BE2C (cell line): Measurements from ENCODE around the gene TCF15.

Source experiments
- DNase-seq: peaks from one replicate; pipeline ENCODE4 v3.0.0-alpha.2; 2020
- H3K27me3 ChIP-seq: fragments of 250-450 bp; sonication (Bioruptor Pico); 2 replicates; pipeline ENCODE4 v1.5.1; 2020; ENCODE audit warnings: mild to moderate bottlenecking
- H3K36me3 ChIP-seq: fragments of 250-450 bp; sonication (Bioruptor Pico); 2 replicates; pipeline ENCODE4 v1.5.1; 2020; ENCODE audit warnings: mild to moderate bottlenecking
- H3K4me1 ChIP-seq: fragments of 250-450 bp; sonication (Bioruptor Pico); 2 replicates; pipeline ENCODE4 v1.5.1; 2020
- H3K4me3 ChIP-seq: 2 replicates; pipeline ENCODE4 v1.5.1; 2011; ENCODE audit warnings: low read depth, low read length
- H3K9me3 ChIP-seq: fragments of 250-450 bp; sonication (Bioruptor Pico); 2 replicates; pipeline ENCODE4 v1.5.1; 2020
- CTCF ChIP-seq: IDR thresholded peaks from 2 replicates; pipeline ENCODE4 v1.5.1; 2012; ENCODE audit warnings: mild to moderate bottlenecking, low read depth, low read length

The TCF15 gene

GRCh38 chr20:626579-626978 is 16.5 kb upstream of the TCF15 start:
- H3K27me3 ChIP-seq: no peaks in the 10 kb centered on the region
- H3K9me3 ChIP-seq: no peaks in the 10 kb centered on the region
- no peaks in the 10 kb centered on the region for H3K4me1 ChIP-seq
- DNase-seq: no peak
- H3K36me3 ChIP-seq: no peaks in the 10 kb centered on the region
- H3K4me3 ChIP-seq: no peak overlapping the region
- TF ChIP-seq CTCF: no peak

DNA sequence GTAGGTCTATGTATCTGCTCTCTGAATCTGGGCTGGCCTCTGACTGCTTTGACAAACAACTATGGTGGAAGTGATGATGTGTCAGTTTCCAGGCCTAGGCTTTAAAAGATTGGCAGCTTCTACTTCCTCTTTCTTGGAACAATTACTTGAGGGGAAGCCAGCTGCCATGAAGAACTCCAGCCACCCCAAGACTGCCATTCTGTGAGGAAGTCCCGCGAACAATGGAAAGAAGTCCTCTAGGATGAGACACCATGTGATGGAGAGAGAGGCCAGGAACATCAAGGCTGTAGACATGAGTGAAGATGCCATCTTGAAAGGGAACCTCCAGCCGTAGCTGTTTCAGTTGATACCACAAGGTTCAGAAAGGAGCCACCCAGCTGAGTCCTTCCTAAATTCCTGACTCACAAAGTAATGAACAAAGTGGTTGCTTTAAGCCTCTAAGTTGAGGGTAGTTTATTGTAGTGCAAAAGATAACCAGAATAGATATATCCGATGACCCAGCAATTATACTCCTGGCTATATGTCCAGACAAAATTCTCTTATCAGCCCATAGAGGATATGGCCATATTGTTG is 15.3 kb upstream of the TCF15 start:
- no peaks in the 10 kb centered on the region for H3K9me3 ChIP-seq
- no peaks in the 10 kb centered on the region for H3K36me3 ChIP-seq
- no peak for TF ChIP-seq CTCF
- no peaks in the 10 kb centered on the region for H3K4me1 ChIP-seq
- no peak for DNase-seq
- H3K27me3 ChIP-seq: no peaks in the 10 kb centered on the region
- no peak overlapping the region for H3K4me3 ChIP-seq

GRCh38 chr20:623704-624103 is 13.6 kb upstream of the TCF15 start:
- Histone ChIP-seq H3K4me3 (no peak overlapping the region), H3K4me1 (no peaks in the 10 kb centered on the region)
- no peak for TF ChIP-seq CTCF

GRCh38 chr20:623021-623420 is 12.9 kb upstream of the TCF15 start:
- Histone ChIP-seq H3K4me3 (no peak overlapping the region), H3K27me3 (no peaks in the 10 kb centered on the region), H3K4me1 (no peaks in the 10 kb centered on the region), H3K36me3 (no peaks in the 10 kb centered on the region), H3K9me3 (no peaks in the 10 kb centered on the region)
- DNase-seq: no peak
- no peak for TF ChIP-seq CTCF

More at GRCh38 chr20:623704-624103, 13.6 kb upstream of the TCF15 start:
- Histone ChIP-seq H3K36me3 (no peaks in the 10 kb centered on the region), H3K9me3 (no peaks in the 10 kb centered on the region), H3K27me3 (no peaks in the 10 kb centered on the region)
- no peak for DNase-seq

DNA sequence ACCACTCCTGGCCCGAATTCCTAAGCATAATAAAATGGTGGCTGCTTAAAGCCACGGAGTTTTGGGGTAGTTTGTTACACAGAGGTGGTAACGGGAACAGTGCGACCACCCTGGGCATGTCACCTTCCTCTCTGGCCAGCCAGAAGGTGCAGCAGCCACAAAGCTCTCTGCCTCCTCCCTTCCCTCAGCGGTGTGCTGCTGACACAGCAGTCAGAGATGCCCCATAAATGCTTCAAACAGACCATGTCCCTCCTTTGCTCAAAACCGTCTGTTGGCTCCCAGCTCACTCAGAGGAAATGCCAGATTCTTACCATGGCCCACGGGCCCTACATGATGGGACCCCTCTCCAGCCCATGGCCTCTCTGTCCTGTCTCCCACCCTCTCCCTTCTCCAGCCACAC is 12.1 kb upstream of the TCF15 start:
- H3K36me3 ChIP-seq: no peaks in the 10 kb centered on the region
- H3K4me3 ChIP-seq: no peak overlapping the region
- DNase-seq: no peak
- no peaks in the 10 kb centered on the region for H3K9me3 ChIP-seq
- no peaks in the 10 kb centered on the region for H3K4me1 ChIP-seq
- H3K27me3 ChIP-seq: no peaks in the 10 kb centered on the region
- no peak for TF ChIP-seq CTCF

DNA sequence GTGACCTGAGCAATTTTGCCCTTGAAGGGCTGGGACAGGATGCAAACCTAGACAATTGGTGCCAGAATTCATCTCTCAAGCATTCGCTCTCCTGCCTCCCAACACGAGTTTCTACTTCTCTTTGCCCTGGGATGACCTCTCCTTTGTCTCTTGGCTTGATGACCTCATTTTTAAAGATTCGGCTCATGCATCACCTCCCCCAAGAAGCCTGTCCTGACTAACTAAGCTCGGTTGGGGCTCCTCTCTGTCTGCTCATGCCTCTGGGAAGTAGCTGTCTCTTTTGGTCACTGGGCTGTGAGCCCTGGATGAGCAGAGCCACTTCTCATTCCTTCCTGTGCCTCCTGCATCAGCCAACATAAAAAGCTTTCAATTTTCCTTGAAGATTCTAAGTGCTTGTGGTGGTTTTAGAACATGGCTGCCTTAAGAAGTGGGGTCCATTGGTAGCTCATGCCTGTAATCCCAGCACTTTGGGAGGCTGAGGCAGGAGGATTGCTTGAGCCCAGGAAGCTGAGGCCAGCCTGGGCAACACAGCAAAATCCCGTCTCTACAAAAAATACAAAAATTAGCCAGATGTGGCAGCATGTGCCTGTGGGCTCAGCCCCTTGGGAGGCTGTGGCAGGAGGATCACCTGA is 11.1 kb upstream of the TCF15 start:
- H3K4me3 ChIP-seq: no peak overlapping the region
- H3K36me3 ChIP-seq: no peaks in the 10 kb centered on the region
- no peaks in the 10 kb centered on the region for H3K27me3 ChIP-seq
- no peaks in the 10 kb centered on the region for H3K4me1 ChIP-seq
- no peak for TF ChIP-seq CTCF
- no peaks in the 10 kb centered on the region for H3K9me3 ChIP-seq
- no peak for DNase-seq
